ENCODE results near the gene CYP4A11. TPM values are rescaled to one million over a fixed set of nuclear protein-coding genes. Genes with fewer than 3 reads are reported as not detected.
"Not testable (repeated sequence)": the region's sequence is repeated elsewhere in the genome, so short reads cannot be mapped to it uniquely, and the experiment has no call there.

CYP4A11 gene
- total RNA-seq, 2 donors from 2014 or later: 0.24 to 0.62 TPM

DNA sequence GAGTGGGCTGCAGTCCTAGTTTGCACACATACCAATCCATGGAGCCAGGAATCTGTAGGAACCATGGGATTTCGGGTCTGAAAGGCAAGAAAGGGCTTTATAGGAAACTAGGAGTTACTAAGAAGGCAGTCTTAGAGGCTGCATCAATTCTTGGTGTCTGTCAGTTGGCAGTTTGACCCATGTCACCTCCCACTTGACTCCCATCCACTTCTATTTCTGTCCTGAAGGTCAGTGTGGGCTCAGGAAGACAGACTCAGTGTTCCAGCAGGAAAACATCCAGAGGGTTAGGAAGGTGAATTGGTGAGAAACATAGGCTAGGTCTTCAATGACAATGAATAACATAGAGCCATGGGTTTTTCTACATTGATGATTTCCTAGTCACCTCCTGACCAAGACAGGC is 4.0 kb downstream of the CYP4A11 start:
- no peak for DNase-seq
- no peak overlapping the region for H3K4me3 ChIP-seq (ENCODE audit: low read length)
- Mint-ChIP-seq H3K27ac (no peak overlapping the region), H3K4me1 (peaks cover 17% of the 10 kb centered on the region), H3K9me3 (no peaks in the 10 kb centered on the region), H3K36me3 (ENCODE audit: low read depth) (no peaks in the 10 kb centered on the region), H3K4me3 (no peak overlapping the region), H3K27me3 (ENCODE audit: insufficient read depth) (peaks cover 7% of the 10 kb centered on the region)
- H3K27ac ChIP-seq (ENCODE audit: low read depth, low read length): no peak overlapping the region
- H3K9me3 ChIP-seq (ENCODE audit: control insufficient read depth, low read length): no peaks in the 10 kb centered on the region
- 77 to 90% methylated on average over 1 of the region's 1 CpG for WGBS, 2 experiments (ENCODE audit: insufficient coverage in 1 of 2, insufficient read length in 1 of 2)
- no peaks in the 10 kb centered on the region for H3K27me3 ChIP-seq (ENCODE audit: control insufficient read depth, insufficient read depth, low read length, poor library complexity, severe bottlenecking)
- no peaks in the 10 kb centered on the region for H3K4me1 ChIP-seq (ENCODE audit: control insufficient read depth, insufficient read depth, low read length)
- H3K36me3 ChIP-seq (ENCODE audit: control insufficient read depth, insufficient read depth, low read length): no peaks in the 10 kb centered on the region
- no peak overlapping the region for H3K9ac ChIP-seq (ENCODE audit: extremely low read depth, low read length, poor library complexity, severe bottlenecking)
- TF ChIP-seq, protein P1, sequence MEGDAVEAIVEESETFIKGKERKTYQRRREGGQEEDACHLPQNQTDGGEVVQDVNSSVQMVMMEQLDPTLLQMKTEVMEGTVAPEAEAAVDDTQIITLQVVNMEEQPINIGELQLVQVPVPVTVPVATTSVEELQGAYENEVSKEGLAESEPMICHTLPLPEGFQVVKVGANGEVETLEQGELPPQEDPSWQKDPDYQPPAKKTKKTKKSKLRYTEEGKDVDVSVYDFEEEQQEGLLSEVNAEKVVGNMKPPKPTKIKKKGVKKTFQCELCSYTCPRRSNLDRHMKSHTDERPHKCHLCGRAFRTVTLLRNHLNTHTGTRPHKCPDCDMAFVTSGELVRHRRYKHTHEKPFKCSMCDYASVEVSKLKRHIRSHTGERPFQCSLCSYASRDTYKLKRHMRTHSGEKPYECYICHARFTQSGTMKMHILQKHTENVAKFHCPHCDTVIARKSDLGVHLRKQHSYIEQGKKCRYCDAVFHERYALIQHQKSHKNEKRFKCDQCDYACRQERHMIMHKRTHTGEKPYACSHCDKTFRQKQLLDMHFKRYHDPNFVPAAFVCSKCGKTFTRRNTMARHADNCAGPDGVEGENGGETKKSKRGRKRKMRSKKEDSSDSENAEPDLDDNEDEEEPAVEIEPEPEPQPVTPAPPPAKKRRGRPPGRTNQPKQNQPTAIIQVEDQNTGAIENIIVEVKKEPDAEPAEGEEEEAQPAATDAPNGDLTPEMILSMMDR (conservative IDR thresholded peaks at IDR 0.05): no peak

DNA sequence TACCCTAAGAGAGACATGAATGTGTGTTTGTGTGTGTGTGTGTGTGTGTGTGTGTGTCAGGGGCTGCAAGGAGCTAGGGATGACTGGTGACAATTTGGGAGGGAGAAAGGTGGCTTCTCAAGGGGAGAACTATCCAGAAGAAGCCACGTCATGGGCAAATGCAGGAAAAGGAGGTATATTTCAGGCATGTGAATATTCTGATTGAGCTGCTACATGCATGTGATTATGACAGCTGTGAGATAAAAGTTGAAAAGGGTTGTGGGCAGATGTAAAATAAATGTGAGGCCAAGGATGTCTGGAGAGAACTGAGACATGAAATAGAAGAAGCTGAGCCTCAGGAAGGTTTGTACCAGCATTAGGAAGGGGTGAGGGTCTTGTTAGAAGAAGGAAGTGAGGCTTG is 4.5 kb downstream of the CYP4A11 start:
- Mint-ChIP-seq H3K36me3 (ENCODE audit: low read depth) (no peaks in the 10 kb centered on the region), H3K4me3 (no peak overlapping the region), H3K27ac (no peak overlapping the region), H3K4me1 (peaks cover 17% of the 10 kb centered on the region), H3K27me3 (ENCODE audit: insufficient read depth) (peaks cover 7% of the 10 kb centered on the region), H3K9me3 (no peaks in the 10 kb centered on the region)
- H3K9me3 ChIP-seq (ENCODE audit: control insufficient read depth, low read length): no peaks in the 10 kb centered on the region
- H3K4me1 ChIP-seq (ENCODE audit: control insufficient read depth, insufficient read depth, low read length): no peaks in the 10 kb centered on the region
- H3K27me3 ChIP-seq (ENCODE audit: control insufficient read depth, insufficient read depth, low read length, poor library complexity, severe bottlenecking): no peaks in the 10 kb centered on the region
- TF ChIP-seq, protein P1 (conservative IDR thresholded peaks at IDR 0.05): no peak
- H3K36me3 ChIP-seq (ENCODE audit: control insufficient read depth, insufficient read depth, low read length): no peaks in the 10 kb centered on the region
- 93% methylated on average over 1 of the region's 1 CpG for WGBS, 2 experiments (ENCODE audit: insufficient coverage in 1 of 2, insufficient read length in 1 of 2)
- no peak overlapping the region for H3K9ac ChIP-seq (ENCODE audit: extremely low read depth, low read length, poor library complexity, severe bottlenecking)
- no peak for DNase-seq
- no peak overlapping the region for H3K27ac ChIP-seq (ENCODE audit: low read depth, low read length)
- H3K4me3 ChIP-seq (ENCODE audit: low read length): no peak overlapping the region

DNA sequence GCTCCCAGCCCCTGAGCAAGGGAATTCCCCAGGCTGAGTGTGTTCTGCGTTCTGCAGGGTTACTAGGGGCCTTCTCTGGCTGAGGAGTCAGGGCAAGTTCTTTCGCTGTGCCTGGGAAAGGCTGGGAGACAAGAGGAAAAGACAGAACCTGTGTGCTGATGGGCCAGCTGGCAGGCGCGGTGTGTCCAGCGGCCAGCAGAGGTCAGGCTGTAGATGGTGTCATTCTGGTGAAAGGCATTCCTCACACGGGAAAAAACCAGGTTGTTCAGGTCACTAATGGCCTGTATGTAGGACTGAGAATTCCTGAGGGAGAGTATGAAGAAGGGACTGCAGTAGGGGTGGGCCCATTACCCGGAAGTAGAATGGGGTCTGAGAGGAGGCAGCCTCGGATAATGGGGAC is 6.4 kb downstream of the CYP4A11 start:
- not testable (repeated sequence) for H3K27ac Mint-ChIP-seq; H3K36me3 Mint-ChIP-seq (ENCODE audit: low read depth); H3K9ac ChIP-seq (ENCODE audit: extremely low read depth, low read length, poor library complexity, severe bottlenecking); H3K9me3 Mint-ChIP-seq; H3K27me3 ChIP-seq (ENCODE audit: control insufficient read depth, insufficient read depth, low read length, poor library complexity, severe bottlenecking); H3K27me3 Mint-ChIP-seq (ENCODE audit: insufficient read depth); H3K27ac ChIP-seq (ENCODE audit: low read depth, low read length); H3K36me3 ChIP-seq (ENCODE audit: control insufficient read depth, insufficient read depth, low read length); H3K4me3 Mint-ChIP-seq; H3K4me1 ChIP-seq (ENCODE audit: control insufficient read depth, insufficient read depth, low read length); H3K9me3 ChIP-seq (ENCODE audit: control insufficient read depth, low read length); H3K4me3 ChIP-seq (ENCODE audit: low read length)
- TF ChIP-seq, protein P1 (conservative IDR thresholded peaks at IDR 0.05): peak; percentile 81
- 32 to 70% methylated on average over 2 to 6 of the region's 8 CpGs for WGBS, 2 experiments (ENCODE audit: insufficient coverage in 1 of 2, insufficient read length in 1 of 2)
- peak; percentile 86 for DNase-seq
- peaks cover 14% of the 10 kb centered on the region for H3K4me1 Mint-ChIP-seq

DNA sequence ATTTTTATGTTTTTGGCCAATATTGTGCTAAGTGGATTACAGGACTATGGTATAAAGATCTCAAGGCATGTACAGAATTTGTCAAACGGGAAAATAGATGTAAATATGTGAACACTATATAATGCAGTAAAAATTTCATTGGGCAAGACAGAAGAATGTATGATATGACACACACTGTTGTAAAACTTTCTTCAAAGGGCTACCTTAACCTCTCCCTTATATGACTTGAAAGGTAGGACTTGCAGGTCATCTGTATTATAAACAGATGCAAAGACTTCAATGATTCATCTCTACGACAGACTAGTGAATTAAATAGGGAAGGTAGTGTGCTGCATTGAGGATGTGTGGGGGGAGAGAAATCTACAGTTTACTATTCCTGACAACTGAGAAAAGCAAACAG is 9.3 kb downstream of the CYP4A11 start:
- 80 to 95% methylated on average over 1 to 2 of the region's 2 CpGs for WGBS, 2 experiments (ENCODE audit: insufficient coverage in 1 of 2, insufficient read length in 1 of 2)
- not testable (repeated sequence) for H3K27ac Mint-ChIP-seq; H3K27ac ChIP-seq (ENCODE audit: low read depth, low read length); H3K36me3 ChIP-seq (ENCODE audit: control insufficient read depth, insufficient read depth, low read length); H3K9me3 ChIP-seq (ENCODE audit: control insufficient read depth, low read length); H3K4me1 ChIP-seq (ENCODE audit: control insufficient read depth, insufficient read depth, low read length); H3K27me3 ChIP-seq (ENCODE audit: control insufficient read depth, insufficient read depth, low read length, poor library complexity, severe bottlenecking); H3K27me3 Mint-ChIP-seq (ENCODE audit: insufficient read depth); H3K36me3 Mint-ChIP-seq (ENCODE audit: low read depth); H3K4me3 ChIP-seq (ENCODE audit: low read length); H3K4me3 Mint-ChIP-seq; H3K9me3 Mint-ChIP-seq; H3K9ac ChIP-seq (ENCODE audit: extremely low read depth, low read length, poor library complexity, severe bottlenecking); DNase-seq
- H3K4me1 Mint-ChIP-seq: peaks cover 23% of the 10 kb centered on the region
